ENCODE measurements around the gene E2F1.
A peak's percentile ranks its signal among the peaks of the same experiment; 100 is the strongest.

Gene E2F1, protein sequence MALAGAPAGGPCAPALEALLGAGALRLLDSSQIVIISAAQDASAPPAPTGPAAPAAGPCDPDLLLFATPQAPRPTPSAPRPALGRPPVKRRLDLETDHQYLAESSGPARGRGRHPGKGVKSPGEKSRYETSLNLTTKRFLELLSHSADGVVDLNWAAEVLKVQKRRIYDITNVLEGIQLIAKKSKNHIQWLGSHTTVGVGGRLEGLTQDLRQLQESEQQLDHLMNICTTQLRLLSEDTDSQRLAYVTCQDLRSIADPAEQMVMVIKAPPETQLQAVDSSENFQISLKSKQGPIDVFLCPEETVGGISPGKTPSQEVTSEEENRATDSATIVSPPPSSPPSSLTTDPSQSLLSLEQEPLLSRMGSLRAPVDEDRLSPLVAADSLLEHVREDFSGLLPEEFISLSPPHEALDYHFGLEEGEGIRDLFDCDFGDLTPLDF

DNA sequence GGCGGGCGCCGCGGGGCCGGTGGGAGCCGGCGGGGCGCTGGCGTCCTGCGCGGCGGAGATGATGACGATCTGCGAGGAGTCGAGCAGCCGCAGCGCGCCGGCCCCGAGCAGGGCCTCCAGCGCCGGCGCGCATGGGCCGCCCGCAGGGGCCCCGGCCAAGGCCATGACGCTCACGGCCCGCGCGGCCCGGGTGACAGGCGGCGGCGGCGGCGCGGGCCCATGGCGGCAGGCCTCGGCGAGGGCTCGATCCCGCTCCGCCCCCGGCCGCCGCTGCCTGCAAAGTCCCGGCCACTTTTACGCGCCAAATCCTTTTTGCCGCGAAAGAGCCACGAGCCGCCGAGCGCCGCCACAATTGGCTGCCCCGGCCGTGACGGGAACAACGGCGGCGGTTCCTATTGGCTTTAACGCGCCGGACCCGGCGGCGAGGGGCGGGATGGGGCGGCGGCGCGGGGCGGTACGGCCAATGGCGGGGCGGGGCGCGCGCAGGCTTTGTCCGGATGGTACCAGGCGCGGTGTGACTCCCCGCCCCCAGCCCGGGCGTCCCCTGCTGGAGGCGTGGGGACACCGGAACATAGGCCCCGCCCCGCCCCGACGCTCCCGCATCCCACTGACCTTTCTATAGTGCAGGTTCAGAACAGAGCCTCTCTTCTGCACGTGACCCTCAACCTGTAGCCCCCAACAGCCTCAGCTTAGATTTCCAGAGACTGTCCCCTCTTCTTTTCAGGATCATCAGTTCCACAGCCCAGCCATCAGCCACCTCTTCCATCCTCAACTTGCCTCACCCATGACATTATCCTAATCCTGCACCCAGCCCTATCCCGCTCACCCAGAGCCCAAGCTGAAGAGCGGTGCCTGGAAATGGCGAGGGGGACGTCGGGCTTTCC, at the start of gene E2F1:
E2F1 (minus strand) TSS at position 286 of the 884 bp plus-strand sequence; CDS start at position 165, 121 bp downstream.
- in situ Hi-C loops (cut with HindIII; ENCODE audit: low sequenced_read_pairs) = loop anchor here (5.0 kb wide), 1 partner anchor 101 kb away; no protein-coding TSS in a partner anchor
- DNase-seq (ENCODE audit: low read depth) = peak; percentile 70
- TF ChIP-seq, protein P1, sequence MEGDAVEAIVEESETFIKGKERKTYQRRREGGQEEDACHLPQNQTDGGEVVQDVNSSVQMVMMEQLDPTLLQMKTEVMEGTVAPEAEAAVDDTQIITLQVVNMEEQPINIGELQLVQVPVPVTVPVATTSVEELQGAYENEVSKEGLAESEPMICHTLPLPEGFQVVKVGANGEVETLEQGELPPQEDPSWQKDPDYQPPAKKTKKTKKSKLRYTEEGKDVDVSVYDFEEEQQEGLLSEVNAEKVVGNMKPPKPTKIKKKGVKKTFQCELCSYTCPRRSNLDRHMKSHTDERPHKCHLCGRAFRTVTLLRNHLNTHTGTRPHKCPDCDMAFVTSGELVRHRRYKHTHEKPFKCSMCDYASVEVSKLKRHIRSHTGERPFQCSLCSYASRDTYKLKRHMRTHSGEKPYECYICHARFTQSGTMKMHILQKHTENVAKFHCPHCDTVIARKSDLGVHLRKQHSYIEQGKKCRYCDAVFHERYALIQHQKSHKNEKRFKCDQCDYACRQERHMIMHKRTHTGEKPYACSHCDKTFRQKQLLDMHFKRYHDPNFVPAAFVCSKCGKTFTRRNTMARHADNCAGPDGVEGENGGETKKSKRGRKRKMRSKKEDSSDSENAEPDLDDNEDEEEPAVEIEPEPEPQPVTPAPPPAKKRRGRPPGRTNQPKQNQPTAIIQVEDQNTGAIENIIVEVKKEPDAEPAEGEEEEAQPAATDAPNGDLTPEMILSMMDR (IDR thresholded peaks at IDR 0.05; ENCODE audit: low read depth, low read length, missing control alignments) = peak; percentile 30
- H3K4me3 ChIP-seq (ENCODE audit: low read depth, low read length) = peak within 1 kb of the TSS; percentile 41

DNA sequence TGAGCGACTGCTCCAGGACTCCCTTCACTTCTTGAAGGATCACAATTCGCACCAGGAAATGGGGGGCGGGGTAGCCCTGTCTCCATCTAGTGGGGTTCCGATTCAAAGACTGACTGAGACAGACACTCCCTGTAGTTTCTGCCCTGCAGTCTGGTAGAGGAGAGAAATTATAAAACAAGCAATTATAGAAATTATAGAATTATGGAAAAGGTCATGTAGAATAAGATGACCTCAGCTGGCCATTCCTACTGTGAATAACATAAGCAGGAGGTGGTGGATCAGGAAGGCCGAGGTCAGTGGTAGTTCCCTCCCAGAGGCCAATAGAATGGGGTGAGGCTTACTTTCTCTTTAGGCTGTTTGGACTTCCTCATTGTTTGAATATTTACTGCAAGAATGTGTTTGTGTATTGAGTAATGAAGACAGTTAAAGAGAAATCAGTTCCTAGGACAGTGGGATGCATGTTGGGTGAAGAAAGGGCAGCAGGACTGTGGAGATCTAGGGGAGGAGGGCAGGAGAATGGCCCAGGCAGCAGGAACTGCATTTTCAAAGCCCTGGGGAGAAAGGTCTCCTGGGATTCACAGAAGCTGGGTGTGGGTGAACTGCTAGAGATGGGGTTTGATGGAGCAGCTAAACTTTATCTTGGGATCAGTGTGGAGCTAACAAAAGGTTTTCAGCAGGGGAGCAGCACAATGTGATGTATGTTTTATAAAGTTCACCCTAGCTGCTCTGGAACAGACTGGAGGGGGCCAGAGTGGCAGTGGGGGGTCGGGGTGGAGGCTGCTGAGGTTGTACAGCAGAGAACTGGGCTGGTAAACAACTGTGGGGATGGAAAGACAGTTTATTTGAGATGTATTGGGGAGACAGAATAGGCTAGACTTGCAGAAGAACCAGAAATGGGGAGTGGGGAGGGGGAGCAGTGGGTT, 47.7 kb upstream of the E2F1 start:
- in situ Hi-C loops (cut with HindIII; ENCODE audit: low sequenced_read_pairs) = no loop called here
- TF ChIP-seq, protein P1 (IDR thresholded peaks at IDR 0.05; ENCODE audit: low read depth, low read length, missing control alignments) = no peak
- DNase-seq (ENCODE audit: low read depth) = no peak
- no peak overlapping the region for H3K4me3 ChIP-seq (ENCODE audit: low read depth, low read length)

DNA sequence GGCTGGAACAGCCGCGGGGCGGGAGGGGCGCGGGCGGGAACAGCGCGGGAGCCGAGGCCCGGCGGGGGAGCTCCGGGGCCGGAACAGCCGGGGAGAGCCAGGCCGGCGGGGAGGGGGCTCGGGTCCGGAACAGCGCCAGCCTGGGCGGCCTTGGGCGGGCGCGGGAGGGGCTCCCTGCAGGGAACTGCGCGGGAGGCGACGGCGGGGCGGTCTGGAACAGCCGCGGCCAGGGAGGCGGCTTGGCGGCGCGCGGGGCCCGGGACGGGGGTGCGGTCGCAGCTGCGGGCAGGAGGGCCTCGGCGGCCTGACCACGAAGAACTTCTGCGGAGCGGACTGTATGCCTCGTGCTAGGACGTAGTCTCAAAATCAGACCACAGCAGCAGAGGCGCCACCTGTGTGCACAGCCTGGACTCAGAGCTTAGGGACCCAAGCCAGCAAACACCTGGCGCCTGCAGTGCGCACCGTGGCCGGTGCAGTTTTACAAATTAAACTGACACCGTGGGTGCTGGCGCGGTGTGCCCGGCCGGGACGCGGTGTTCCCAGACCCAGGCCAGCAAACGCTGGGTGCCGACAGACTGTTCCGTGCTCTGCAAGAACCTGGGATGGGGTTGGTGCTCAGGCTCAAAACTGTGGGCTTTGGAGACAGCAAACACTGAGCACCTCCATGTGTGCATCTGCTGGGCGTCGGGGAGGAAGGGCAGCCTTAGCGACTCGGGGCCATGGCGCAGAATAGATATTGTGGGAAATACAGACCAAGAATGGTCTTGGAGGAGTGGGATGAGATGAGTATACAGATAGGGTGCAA, 46.2 kb upstream of the E2F1 start:
- in situ Hi-C loops (cut with HindIII; ENCODE audit: low sequenced_read_pairs) = no loop called here
- H3K4me3 ChIP-seq (ENCODE audit: low read depth, low read length) = peak overlapping the region; percentile 41
- TF ChIP-seq, protein P1 (IDR thresholded peaks at IDR 0.05; ENCODE audit: low read depth, low read length, missing control alignments) = no peak
- DNase-seq (ENCODE audit: low read depth) = peak; percentile 13

DNA sequence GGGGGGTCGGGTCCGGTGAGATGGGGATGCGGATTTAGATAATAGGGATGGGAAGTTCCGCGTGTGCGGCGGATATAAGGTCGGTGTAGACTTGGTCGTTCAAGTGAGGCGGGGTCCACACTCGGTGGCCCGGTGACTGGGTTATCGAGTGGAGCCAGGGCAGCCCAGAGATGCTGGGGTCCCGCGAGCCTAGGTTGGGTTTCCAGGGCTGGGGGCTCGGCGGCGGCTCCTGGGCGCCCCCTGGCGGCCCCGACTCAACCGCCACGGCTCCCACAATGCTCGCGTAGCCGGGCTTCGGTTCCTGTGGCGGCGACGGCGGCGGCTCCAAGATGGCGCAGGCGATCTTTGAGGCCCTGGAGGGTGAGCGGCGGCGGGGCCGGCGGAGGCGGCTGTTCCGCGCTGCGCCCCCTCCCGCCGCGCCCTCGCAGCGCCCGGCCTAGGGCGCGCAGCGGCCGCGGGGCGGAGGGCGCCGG, 45.5 kb upstream of the E2F1 start, which contains the start of gene ZNF341:
ZNF341 (plus strand) TSS at position 304 of the 473 bp plus-strand sequence; CDS start at position 330, 26 bp downstream.
- H3K4me3 ChIP-seq (ENCODE audit: low read depth, low read length) = peak within 1 kb of the TSS; percentile 48
- in situ Hi-C loops (cut with HindIII; ENCODE audit: low sequenced_read_pairs) = no loop called here
- TF ChIP-seq, protein P1 (IDR thresholded peaks at IDR 0.05; ENCODE audit: low read depth, low read length, missing control alignments) = peak; percentile 78
- peak; percentile 45 for DNase-seq (ENCODE audit: low read depth)

DNA sequence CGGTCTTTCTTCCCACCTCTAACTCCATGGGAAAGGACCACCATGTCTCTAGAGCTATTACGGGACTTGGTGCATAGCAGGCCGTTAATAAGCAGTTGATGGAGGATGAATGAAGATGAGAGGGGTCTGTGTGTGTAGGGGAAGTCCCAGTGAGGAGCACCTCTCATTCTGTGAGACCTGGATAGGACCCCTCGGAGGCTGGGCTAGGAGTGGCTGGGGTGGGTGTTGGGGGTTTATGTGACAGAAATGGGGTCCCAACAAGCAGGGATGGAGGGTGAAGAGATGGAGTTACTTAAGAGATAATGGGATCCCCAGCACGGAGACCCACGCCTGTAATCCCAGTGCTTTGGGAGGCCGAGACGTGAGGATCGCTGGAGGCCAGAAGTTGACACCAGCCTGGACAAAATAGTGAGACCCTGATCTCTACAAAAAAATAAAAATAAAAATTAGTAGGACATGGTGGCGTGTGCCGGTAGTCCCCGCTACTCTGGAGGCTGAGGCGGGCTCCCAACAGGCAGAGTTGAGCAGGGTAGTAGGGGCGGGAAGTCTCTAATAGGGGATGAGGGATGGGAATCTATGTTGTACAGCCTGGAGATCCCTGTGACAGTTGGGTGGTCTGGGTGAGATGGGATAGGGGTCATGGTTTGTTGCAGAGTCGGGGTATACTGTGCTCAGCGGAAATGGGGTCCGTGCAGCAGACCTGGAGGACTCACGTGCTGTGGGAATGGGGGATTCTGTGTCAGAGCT, 44.9 kb upstream of the E2F1 start:
- in situ Hi-C loops (cut with HindIII; ENCODE audit: low sequenced_read_pairs) = no loop called here
- H3K4me3 ChIP-seq (ENCODE audit: low read depth, low read length) = peak overlapping the region; percentile 48
- DNase-seq (ENCODE audit: low read depth) = no peak
- TF ChIP-seq, protein P1 (IDR thresholded peaks at IDR 0.05; ENCODE audit: low read depth, low read length, missing control alignments) = no peak
